IMR-90 (cell line): ENCODE results near the gene RPUSD1. TPM values are rescaled to one million over a fixed set of nuclear protein-coding genes. Genes with fewer than 3 reads are reported as not detected.

Experiments used
- ATAC-seq: fragments of 200-7000 bp; cut with Tn5 transposase; 2 replicates; pipeline ENCODE4 v1.9.1; 2020; ENCODE audit warnings: low read depth, mild to moderate bottlenecking, moderate library complexity
- BruUV-seq: library from RNA; stranded (reverse); fragments of 400-500 nt; replicated peaks from 2 replicates; lab custom pipeline; 2021; lab: Mats Ljungman, UMichigan
- CTCF ChIA-PET: fragments of 300-600 bp; formaldehyde crosslinking; extraction: SDS; loops from one replicate; lab custom pipeline; 2021; ENCODE audit warnings: antibody characterized with exemption; lab: Yijun Ruan, JAX
- POLR2A ChIA-PET: fragments of 300-600 bp; sonication (Branson Sonifier 250); formaldehyde crosslinking; loops from one replicate; lab custom pipeline; 2022; ENCODE audit warnings: antibody characterized with exemption; ENCODE audit not compliant: unreplicated experiment; lab: Charles Lee
- DNase-seq: peaks from one replicate; pipeline ENCODE4 v3.0.0; 2013
- H2AFZ ChIP-seq: replicated peaks from 2 replicates; pipeline ENCODE3; 2013; ENCODE audit warnings: low read length, mild to moderate bottlenecking; ENCODE audit not compliant: poor library complexity
- H2AK5ac ChIP-seq: 2 replicates; pipeline ENCODE4 v1.6.1; 2013; ENCODE audit warnings: low read depth, low read length, inconsistent platforms
- H2AK9ac ChIP-seq: replicated peaks from 2 replicates; pipeline ENCODE3; 2013; ENCODE audit warnings: mild to moderate bottlenecking, low read depth, low read length, moderate library complexity; ENCODE audit not compliant: poor library complexity
- H2BK120ac ChIP-seq: 2 replicates; pipeline ENCODE4 v1.6.1; 2013; ENCODE audit warnings: low read depth, low read length, inconsistent platforms
- H2BK15ac ChIP-seq: 3 replicates; pipeline ENCODE4 v1.6.1; 2013; ENCODE audit warnings: low read depth, low read length, inconsistent platforms
- H2BK20ac ChIP-seq: 2 replicates; pipeline ENCODE4 v1.6.1; 2013; ENCODE audit warnings: low read depth, mild to moderate bottlenecking, inconsistent platforms, low read length, moderate library complexity
- H2BK5ac ChIP-seq: 2 replicates; pipeline ENCODE4 v1.6.1; 2013; ENCODE audit warnings: mild to moderate bottlenecking, low read depth, low read length, inconsistent platforms; ENCODE audit not compliant: poor library complexity, severe bottlenecking
- H3K14ac ChIP-seq: replicated peaks from 2 replicates; pipeline ENCODE4 v1.6.1; 2013; ENCODE audit warnings: low read depth, low read length, inconsistent platforms
- H3K18ac ChIP-seq: 2 replicates; pipeline ENCODE4 v1.6.1; 2013; ENCODE audit warnings: low read depth, low read length, control low read depth
- H3K23ac ChIP-seq: 2 replicates; pipeline ENCODE4 v1.6.1; 2013; ENCODE audit warnings: low read depth, low read length, inconsistent platforms
- H3K27ac ChIP-seq: 2 replicates; pipeline ENCODE4 v1.5.1; 2013; ENCODE audit warnings: mild to moderate bottlenecking, control low read depth, low read length; ENCODE audit not compliant: insufficient read depth
- H3K27me3 ChIP-seq: 2 replicates; pipeline ENCODE4 v1.6.1; 2013; ENCODE audit warnings: low read length; ENCODE audit not compliant: control insufficient read depth, insufficient read depth
- H3K36me3 ChIP-seq: 2 replicates; pipeline ENCODE4 v1.6.1; 2013; ENCODE audit warnings: low read length, mixed read lengths; ENCODE audit not compliant: control insufficient read depth, insufficient read depth
- H3K4ac ChIP-seq: 2 replicates; pipeline ENCODE4 v1.6.1; 2013; ENCODE audit warnings: low read depth, low read length, inconsistent platforms
- H3K4me1 ChIP-seq: 2 replicates; pipeline ENCODE4 v1.6.1; 2013; ENCODE audit warnings: low read length, mixed read lengths; ENCODE audit not compliant: control insufficient read depth, insufficient read depth
- H3K4me2 ChIP-seq: 2 replicates; pipeline ENCODE4 v1.6.1; 2013; ENCODE audit warnings: low read depth, mild to moderate bottlenecking, control low read depth, low read length, moderate library complexity
- H3K4me3 ChIP-seq: 2 replicates; pipeline ENCODE4 v1.5.1; 2013; ENCODE audit warnings: low read depth, mild to moderate bottlenecking, control low read depth, low read length, moderate library complexity; ENCODE audit not compliant: insufficient read depth
- H3K56ac ChIP-seq: 2 replicates; pipeline ENCODE4 v1.6.1; 2013; ENCODE audit warnings: low read length, inconsistent platforms; ENCODE audit not compliant: insufficient read depth; ENCODE audit errors: extremely low read depth
- H3K79me1 ChIP-seq, 2 experiments: 2 replicates each; pipeline ENCODE4 v1.6.1; 2013; ENCODE audit warnings: low read length in 2 of 2, inconsistent platforms in 1 of 2, low read depth in 1 of 2
- H3K9ac ChIP-seq: 2 replicates; pipeline ENCODE4 v1.6.1; 2013; ENCODE audit warnings: low read depth, low read length, control low read depth
- H3K9me1 ChIP-seq: 2 replicates; pipeline ENCODE4 v1.6.1; 2013; ENCODE audit warnings: low read length, inconsistent platforms; ENCODE audit not compliant: insufficient read depth
- H3K9me3 ChIP-seq: 2 replicates; pipeline ENCODE4 v1.6.1; 2013; ENCODE audit warnings: low read length; ENCODE audit not compliant: control insufficient read depth, insufficient read depth
- H4K20me1 ChIP-seq: 2 replicates; pipeline ENCODE4 v1.6.1; 2013; ENCODE audit warnings: low read length, inconsistent platforms; ENCODE audit not compliant: insufficient read depth
- H4K5ac ChIP-seq: 2 replicates; pipeline ENCODE4 v1.6.1; 2013; ENCODE audit warnings: mild to moderate bottlenecking, low read depth, low read length, control low read depth
- H4K8ac ChIP-seq, 2 experiments: 2 replicates each; pipeline ENCODE4 v1.6.1; 2013; ENCODE audit warnings: low read depth in 2 of 2, low read length in 2 of 2, control low read depth in 1 of 2, inconsistent platforms in 1 of 2
- H4K91ac ChIP-seq: 2 replicates; pipeline ENCODE4 v1.6.1; 2013; ENCODE audit warnings: low read depth, low read length, inconsistent platforms; ENCODE audit not compliant: insufficient read depth
- BHLHE40 ChIP-seq: fragments of 150-350 bp; IDR thresholded peaks from 2 replicates; pipeline ENCODE4 v1.6.1; 2016; ENCODE audit warnings: mild to moderate bottlenecking, low read depth, low read length
- CEBPB ChIP-seq: IDR thresholded peaks from 2 replicates; pipeline ENCODE4 v1.6.1; 2012; ENCODE audit warnings: low read depth, low read length, improper control_type of control experiment
- CHD1 ChIP-seq: IDR thresholded peaks from 2 replicates; pipeline ENCODE4 v1.6.1; 2012; ENCODE audit warnings: low read depth, low read length, improper control_type of control experiment
- CTCF ChIP-seq: conservative IDR thresholded peaks from 2 replicates; pipeline ENCODE4 v1.5.1; 2012; ENCODE audit warnings: mild to moderate bottlenecking, low read depth, low read length, improper control_type of control experiment
- FOS ChIP-seq: fragments of 150-350 bp; IDR thresholded peaks from 2 replicates; pipeline ENCODE4 v1.6.1; 2016; ENCODE audit warnings: low read depth, low read length
- MAFK ChIP-seq: IDR thresholded peaks from 2 replicates; pipeline ENCODE4 v1.6.1; 2012; ENCODE audit warnings: low read depth, low read length, improper control_type of control experiment
- MAZ ChIP-seq: IDR thresholded peaks from 2 replicates; pipeline ENCODE4 v1.6.1; 2012; ENCODE audit warnings: low read depth, mild to moderate bottlenecking, low read length, improper control_type of control experiment, moderate library complexity, borderline replicate concordance
- MXI1 ChIP-seq: IDR thresholded peaks from 2 replicates; pipeline ENCODE4 v1.6.1; 2012; ENCODE audit warnings: low read depth, mild to moderate bottlenecking, low read length, moderate library complexity, borderline replicate concordance
- NFE2L2 ChIP-seq: fragments of 150-350 bp; IDR thresholded peaks from 2 replicates; pipeline ENCODE4 v1.6.1; 2016; ENCODE audit warnings: low read depth, mild to moderate bottlenecking, low read length
- POLR2A ChIP-seq: IDR thresholded peaks from 2 replicates; pipeline ENCODE4 v1.6.1; 2012; ENCODE audit warnings: mild to moderate bottlenecking, low read depth, low read length
- RAD21 ChIP-seq: IDR thresholded peaks from 2 replicates; pipeline ENCODE4 v1.6.1; 2012; ENCODE audit warnings: low read length, improper control_type of control experiment
- RCOR1 ChIP-seq: IDR thresholded peaks from 2 replicates; pipeline ENCODE4 v1.6.1; 2012; ENCODE audit warnings: mild to moderate bottlenecking, low read length, improper control_type of control experiment; ENCODE audit not compliant: insufficient replicate concordance
- RFX5 ChIP-seq: IDR thresholded peaks from 2 replicates; pipeline ENCODE4 v1.8.0; 2012; ENCODE audit warnings: low read depth, mild to moderate bottlenecking, low read length, moderate library complexity
- SMC3 ChIP-seq: fragments of 150-350 bp; IDR thresholded peaks from 2 replicates; pipeline ENCODE4 v1.6.1; 2016; ENCODE audit warnings: low read depth, mild to moderate bottlenecking, antibody characterized with exemption, low read length, moderate library complexity
- USF2 ChIP-seq: fragments of 150-350 bp; IDR thresholded peaks from 2 replicates; pipeline ENCODE4 v1.6.1; 2017; ENCODE audit warnings: mild to moderate bottlenecking, antibody characterized with exemption, low read length, low read depth
- WGBS, 2 experiments: methylation state at CpG; one replicate each; pipeline versions ENCODE4 v1.1.5 to v1.1.7; 2013; ENCODE audit warnings: missing lambda C conversion rate in 2 of 2; ENCODE audit not compliant: insufficient read length in 1 of 2; ENCODE audit errors: extremely low coverage in 2 of 2; 5-methylcytosine and 5-hydroxymethylcytosine counted together
- dilution Hi-C: fragments of 300-500 bp; cut with HindIII; formaldehyde crosslinking; loops from one replicate; pipeline ENCODE4 v1.14.3; 2018; ENCODE audit warnings: low sequenced_read_pairs; ENCODE audit not compliant: unreplicated experiment
- in situ Hi-C: fragments of 300-500 bp; cut with MboI; formaldehyde crosslinking; loops from 3 replicates; pipeline ENCODE4 v1.14.3; 2019; ENCODE audit warnings: low sequenced_read_pairs, inconsistent platforms, mixed read lengths
- intact Hi-C: fragments of 100-400 bp; cut with micrococcal nuclease; formaldehyde crosslinking; loops from 2 replicates; pipeline ENCODE4 v1.10.0; 2022
- polyA plus RNA-seq, 3 experiments: library from polyadenylated mRNA; depleted of rRNA; stranded (reverse); fragments of >200 nt; gene quantifications; 2 replicates each; pipeline ENCODE4 v1.2.3, GENCODE V29; 2012; ENCODE audit warnings: low replicate concordance in 1 of 3
- total RNA-seq: library from RNA; depleted of rRNA; stranded (reverse); fragments of >200 nt; gene quantifications from 2 replicates; pipeline ENCODE4 v1.2.3, GENCODE V29; 2012
- TF ChIP-seq, protein P1 (sequence below): fragments of 150-350 bp; IDR thresholded peaks from 2 replicates; pipeline ENCODE4 v1.6.1; 2016; ENCODE audit warnings: low read depth, mild to moderate bottlenecking, low read length, moderate library complexity, borderline replicate concordance

The RPUSD1 gene
- total and polyA plus RNA-seq, 2 of the 4 experiments (the other 2 are of a cell fraction), result 13.1 to 32.3 TPM

DNA sequence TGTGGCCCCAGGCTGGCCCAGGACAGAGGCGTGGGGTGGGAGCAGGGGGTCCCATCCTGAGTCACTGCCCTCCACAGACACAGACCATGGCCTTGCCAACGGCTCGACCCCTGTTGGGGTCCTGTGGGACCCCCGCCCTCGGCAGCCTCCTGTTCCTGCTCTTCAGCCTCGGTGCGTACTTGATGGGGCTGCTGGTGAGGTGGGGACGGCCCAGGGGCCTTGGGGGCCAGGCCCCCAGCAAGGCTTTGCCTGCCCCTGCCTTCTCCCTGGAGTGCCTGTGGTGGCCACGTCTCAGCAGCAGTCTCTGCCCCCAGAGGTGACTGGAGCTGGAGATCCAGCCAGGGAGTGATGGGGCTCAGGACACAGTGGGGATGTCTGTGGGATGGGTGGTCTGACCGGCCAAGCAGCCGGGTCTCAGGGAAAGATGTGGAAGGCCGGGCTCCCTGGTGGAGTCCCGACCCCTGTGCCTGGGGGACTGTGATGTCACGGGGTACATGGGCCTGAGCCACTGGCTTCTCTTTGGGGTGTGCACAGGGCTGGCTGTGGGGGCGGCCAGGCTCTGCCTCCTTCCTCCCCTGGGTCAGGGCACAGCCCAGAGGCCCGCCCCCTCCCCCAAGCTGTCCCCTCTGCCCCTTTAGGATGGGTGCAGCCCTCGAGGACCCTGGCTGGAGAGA is 25.4 kb downstream of the RPUSD1 start:
- in situ Hi-C loops, result no loop called here
- Histone ChIP-seq H3K4me2 (no peak overlapping the region), H3K4me3 (no peak overlapping the region), H2BK20ac (no peak overlapping the region), H4K91ac (no peak overlapping the region), H3K27me3 (peaks cover 4% of the 10 kb centered on the region; the same call in 1 of the 2 replicates), H3K36me3 (no peaks in the 10 kb centered on the region), H3K56ac (no peak overlapping the region), H3K14ac (no peak overlapping the region), H3K23ac (no peak overlapping the region), H3K79me1 (no peaks in the 10 kb centered on the region), H4K8ac (no peak overlapping the region), H4K20me1 (no peaks in the 10 kb centered on the region), H2BK5ac (no peak overlapping the region), H3K4me1 (no peaks in the 10 kb centered on the region), H3K9me3 (no peaks in the 10 kb centered on the region), H2BK120ac (no peak overlapping the region), H2BK15ac (no peak overlapping the region), H2AK9ac (no peak overlapping the region), H3K27ac (no peak overlapping the region), H3K9me1 (no peaks in the 10 kb centered on the region), H3K4ac (no peak overlapping the region), H2AK5ac (no peak overlapping the region), H4K5ac (no peak overlapping the region), H3K9ac (no peak overlapping the region), H2AFZ (no peak overlapping the region), H3K18ac (no peak overlapping the region)
- no peak for TF ChIP-seq SMC3
- no peak for TF ChIP-seq USF2
- TF ChIP-seq NFE2L2, result no peak
- TF ChIP-seq RFX5, result no peak
- TF ChIP-seq BHLHE40, result no peak
- TF ChIP-seq MXI1, result no peak
- TF ChIP-seq, protein P1, sequence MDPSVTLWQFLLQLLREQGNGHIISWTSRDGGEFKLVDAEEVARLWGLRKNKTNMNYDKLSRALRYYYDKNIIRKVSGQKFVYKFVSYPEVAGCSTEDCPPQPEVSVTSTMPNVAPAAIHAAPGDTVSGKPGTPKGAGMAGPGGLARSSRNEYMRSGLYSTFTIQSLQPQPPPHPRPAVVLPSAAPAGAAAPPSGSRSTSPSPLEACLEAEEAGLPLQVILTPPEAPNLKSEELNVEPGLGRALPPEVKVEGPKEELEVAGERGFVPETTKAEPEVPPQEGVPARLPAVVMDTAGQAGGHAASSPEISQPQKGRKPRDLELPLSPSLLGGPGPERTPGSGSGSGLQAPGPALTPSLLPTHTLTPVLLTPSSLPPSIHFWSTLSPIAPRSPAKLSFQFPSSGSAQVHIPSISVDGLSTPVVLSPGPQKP, result no peak
- no peak for TF ChIP-seq RAD21
- no peak for TF ChIP-seq CHD1
- no peak for TF ChIP-seq MAFK
- no peak for TF ChIP-seq RCOR1
- no peak for TF ChIP-seq POLR2A
- no peak for TF ChIP-seq MAZ
- TF ChIP-seq CTCF, result no peak
- no peak for TF ChIP-seq FOS
- no peak for TF ChIP-seq CEBPB
- DNase-seq, result no peak
- CTCF ChIA-PET, result no interaction called here
- intact Hi-C loops, result no loop called here
- no CpG with 5 or more reads among the region's 17 CpGs for WGBS, 2 experiments
- no peak for ATAC-seq
- POLR2A ChIA-PET, result no interaction called here
- BruUV-seq, result no TSS peak
- dilution Hi-C loops, result no loop called here
